Upper lobe of left lung (tissue), 6 donors: ENCODE measurements around the gene INTS14. TPM values are rescaled to one million over a fixed set of nuclear protein-coding genes. Genes with fewer than 3 reads are reported as not detected.

Source experiments
- ATAC-seq, 2 donors: fragments of 200-7000 bp; cut with Tn5 transposase; one replicate each; pipeline ENCODE4 v1.9.1; 2022; ENCODE audit warnings: mild to moderate bottlenecking in 2 of 2, moderate library complexity in 2 of 2; ENCODE audit not compliant: low FRiP score in 2 of 2
- DNase-seq, 2 donors: peaks; one replicate each; pipeline ENCODE4 v3.0.0-alpha.2; 2019 to 2020
- H3K27ac ChIP-seq, 4 donors: fragments of 200-600 bp; sonication (generic); one replicate each; pipeline ENCODE4 v1.5.1; 2016 to 2019
- H3K27me3 ChIP-seq, 4 donors: fragments of 200-600 bp; sonication (generic); one replicate each; pipeline ENCODE4 v1.5.1; 2017 to 2019
- H3K36me3 ChIP-seq, 4 donors: fragments of 200-600 bp; sonication (generic); one replicate each; pipeline ENCODE4 v1.5.1; 2016 to 2019
- H3K4me1 ChIP-seq, 4 donors: fragments of 200-600 bp; sonication (generic); one replicate each; pipeline ENCODE4 v1.5.1; 2018 to 2019
- H3K4me3 ChIP-seq, 4 donors: fragments of 200-600 bp; sonication (generic); one replicate each; pipeline ENCODE4 v1.5.1; 2017 to 2019; ENCODE audit warnings: mild to moderate bottlenecking in 2 of 4, moderate library complexity in 1 of 4
- H3K9me3 ChIP-seq, 4 donors: fragments of 200-600 bp; sonication (generic); one replicate each; pipeline ENCODE4 v1.5.1; 2018 to 2019
- EP300 ChIP-seq, 4 donors: sonication (generic); formaldehyde crosslinking; IDR thresholded peaks; one replicate each; pipeline ENCODE4 v1.5.1; 2017; ENCODE audit warnings: antibody characterized with exemption in 4 of 4, control low read depth in 2 of 4
- POLR2A ChIP-seq, 4 donors: fragments of 450-650 bp; IDR thresholded peaks; one replicate each; pipeline ENCODE4 v1.5.1; 2016 to 2017; ENCODE audit warnings: antibody characterized with exemption in 4 of 4, mild to moderate bottlenecking in 2 of 4
- POLR2AphosphoS5 ChIP-seq, 2 donors: sonication (generic); formaldehyde crosslinking; IDR thresholded peaks; one replicate each; pipeline ENCODE4 v1.5.1; 2017; ENCODE audit warnings: antibody characterized with exemption in 2 of 2
- WGBS, 2 donors: methylation state at CpG; one replicate each; pipeline ENCODE4 v1.1.5; 2017 to 2018; 5-methylcytosine and 5-hydroxymethylcytosine counted together
- total RNA-seq, 6 donors: library from RNA; depleted of rRNA in 4 of 6; stranded (reverse); fragments of >200 nt in 4 of 6; gene quantifications; one replicate each; pipeline versions ENCODE4 v1.1.0 to v1.2.1, GENCODE V29; 2016 to 2021
- TF ChIP-seq, protein P1 (sequence below), 6 experiments: fragments of 450-650 bp in 4 of 6; fragments of 200-600 bp in 2 of 6; sonication (generic) in 2 of 6; IDR thresholded peaks; one replicate each; pipeline ENCODE4 v1.5.1; 2016 to 2019; ENCODE audit warnings: antibody characterized with exemption in 6 of 6
- donor health status: DM: no; HTN: no; CAD: no; lungs with moderate emphysema.
- donor health status: DM: no; HTN: yes; CAD: no; lungs with severe emphysema.

INTS14 gene
- total RNA-seq, 6 donors from 2014 or later = 25.1 to 44.4 (median 30.0) TPM

DNA sequence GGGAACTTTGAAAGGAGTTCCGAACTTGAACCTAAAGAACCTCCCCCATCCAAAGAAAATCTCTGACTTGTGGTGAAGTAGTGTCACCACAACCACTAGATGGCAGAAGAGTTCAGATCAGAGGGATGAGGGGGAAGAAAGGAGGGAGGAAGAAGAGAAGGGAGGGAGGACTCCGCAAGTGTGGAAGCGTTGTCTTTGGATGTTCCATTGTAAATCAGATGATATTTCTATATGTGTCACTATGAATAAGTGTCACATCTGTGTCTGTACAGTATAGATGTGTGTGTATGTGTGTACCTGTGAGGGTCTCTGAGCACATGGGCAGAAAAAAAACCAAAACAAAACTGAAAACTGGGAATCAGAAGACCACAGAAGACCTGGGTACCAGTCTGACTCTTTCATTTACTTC is 27.8 kb upstream of the INTS14 start:
- Histone ChIP-seq H3K36me3 (no peaks in the 10 kb centered on the region), H3K9me3 (no peaks in the 10 kb centered on the region), H3K4me1 (peaks cover 8 to 19% (median 14%) of the 10 kb centered on the region in 4 donors), H3K27me3 (no peaks in the 10 kb centered on the region), H3K27ac (no peak overlapping the region), H3K4me3 (no peak overlapping the region)
- ATAC-seq = peak; percentile 82 to 85
- TF ChIP-seq EP300 (IDR thresholded peaks at IDR 0.05) (no peak), POLR2A (IDR thresholded peaks at IDR 0.05) (no peak), POLR2AphosphoS5 (IDR thresholded peaks at IDR 0.05) (no peak)
- TF ChIP-seq, protein P1, sequence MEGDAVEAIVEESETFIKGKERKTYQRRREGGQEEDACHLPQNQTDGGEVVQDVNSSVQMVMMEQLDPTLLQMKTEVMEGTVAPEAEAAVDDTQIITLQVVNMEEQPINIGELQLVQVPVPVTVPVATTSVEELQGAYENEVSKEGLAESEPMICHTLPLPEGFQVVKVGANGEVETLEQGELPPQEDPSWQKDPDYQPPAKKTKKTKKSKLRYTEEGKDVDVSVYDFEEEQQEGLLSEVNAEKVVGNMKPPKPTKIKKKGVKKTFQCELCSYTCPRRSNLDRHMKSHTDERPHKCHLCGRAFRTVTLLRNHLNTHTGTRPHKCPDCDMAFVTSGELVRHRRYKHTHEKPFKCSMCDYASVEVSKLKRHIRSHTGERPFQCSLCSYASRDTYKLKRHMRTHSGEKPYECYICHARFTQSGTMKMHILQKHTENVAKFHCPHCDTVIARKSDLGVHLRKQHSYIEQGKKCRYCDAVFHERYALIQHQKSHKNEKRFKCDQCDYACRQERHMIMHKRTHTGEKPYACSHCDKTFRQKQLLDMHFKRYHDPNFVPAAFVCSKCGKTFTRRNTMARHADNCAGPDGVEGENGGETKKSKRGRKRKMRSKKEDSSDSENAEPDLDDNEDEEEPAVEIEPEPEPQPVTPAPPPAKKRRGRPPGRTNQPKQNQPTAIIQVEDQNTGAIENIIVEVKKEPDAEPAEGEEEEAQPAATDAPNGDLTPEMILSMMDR (IDR thresholded peaks at IDR 0.05) = peak; percentile 41 to 77 (median 69)
- no peak for DNase-seq
- 0 to 2% methylated on average over 3 of the region's 3 CpGs for WGBS, 2 donors

DNA sequence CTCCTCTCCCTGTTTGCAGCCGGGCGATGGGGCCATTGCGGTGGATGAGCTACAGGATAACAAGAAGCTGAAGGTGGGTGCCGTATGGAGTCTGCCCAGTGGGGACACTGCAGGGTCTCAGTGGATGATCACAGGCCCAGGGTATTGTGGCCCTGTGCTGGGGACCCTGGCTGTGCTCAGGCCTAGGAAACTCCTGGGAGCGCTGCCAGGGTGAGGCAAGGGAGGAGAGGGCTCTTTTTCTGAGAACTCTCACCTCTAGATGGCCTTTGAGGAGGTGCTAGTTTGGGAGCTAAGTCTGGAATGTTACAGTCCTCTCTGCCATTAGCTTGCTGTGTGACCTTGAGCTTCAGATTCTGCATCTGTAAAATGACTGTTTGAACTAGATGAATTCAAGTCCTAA is 27.2 kb upstream of the INTS14 start:
- no peak overlapping the region for H3K4me3 ChIP-seq
- H3K27ac ChIP-seq = no peak overlapping the region
- WGBS, 2 donors = 86 to 92% methylated on average over 5 of the region's 5 CpGs
- no peak for DNase-seq
- no peak for ATAC-seq
- H3K36me3 ChIP-seq = no peaks in the 10 kb centered on the region
- H3K9me3 ChIP-seq = no peaks in the 10 kb centered on the region
- no peaks in the 10 kb centered on the region for H3K27me3 ChIP-seq
- TF ChIP-seq POLR2AphosphoS5 (IDR thresholded peaks at IDR 0.05) (no peak), POLR2A (IDR thresholded peaks at IDR 0.05) (no peak), EP300 (IDR thresholded peaks at IDR 0.05) (no peak)
- TF ChIP-seq, protein P1 (IDR thresholded peaks at IDR 0.05) = no peak
- peaks cover 8 to 19% (median 14%) of the 10 kb centered on the region in 4 donors for H3K4me1 ChIP-seq

DNA sequence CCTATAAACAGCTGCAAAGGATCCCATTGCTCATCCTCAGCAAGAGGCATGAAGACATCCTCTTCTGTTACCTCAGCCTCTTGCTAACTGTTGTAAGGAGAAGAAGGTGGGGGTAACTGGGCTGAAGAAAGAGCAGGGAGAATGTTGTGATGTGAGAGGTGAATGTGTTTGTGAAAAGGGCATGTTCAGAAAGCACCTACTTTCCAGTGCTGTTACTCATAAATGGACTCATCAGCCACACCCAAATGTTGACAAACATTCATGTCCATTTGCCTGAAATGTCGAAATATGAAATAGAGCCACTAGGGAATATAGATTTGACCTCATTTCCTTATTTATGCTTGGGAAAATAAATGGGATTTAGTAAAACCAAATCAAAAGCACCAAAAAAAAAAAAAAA is 23.4 kb upstream of the INTS14 start:
- Histone ChIP-seq H3K4me3 (no peak overlapping the region), H3K9me3 (no peaks in the 10 kb centered on the region), H3K36me3 (no peaks in the 10 kb centered on the region), H3K4me1 (peaks cover 8 to 10% (median 8%) of the 10 kb centered on the region in 4 donors), H3K27me3 (no peaks in the 10 kb centered on the region), H3K27ac (no peak overlapping the region)
- 82 to 85% methylated on average over 1 of the region's 1 CpG for WGBS, 2 donors
- TF ChIP-seq EP300 (IDR thresholded peaks at IDR 0.05) = no peak
- no peak for TF ChIP-seq POLR2AphosphoS5 (IDR thresholded peaks at IDR 0.05)
- TF ChIP-seq, protein P1 (IDR thresholded peaks at IDR 0.05) = no peak
- no peak for ATAC-seq
- no peak for DNase-seq

DNA sequence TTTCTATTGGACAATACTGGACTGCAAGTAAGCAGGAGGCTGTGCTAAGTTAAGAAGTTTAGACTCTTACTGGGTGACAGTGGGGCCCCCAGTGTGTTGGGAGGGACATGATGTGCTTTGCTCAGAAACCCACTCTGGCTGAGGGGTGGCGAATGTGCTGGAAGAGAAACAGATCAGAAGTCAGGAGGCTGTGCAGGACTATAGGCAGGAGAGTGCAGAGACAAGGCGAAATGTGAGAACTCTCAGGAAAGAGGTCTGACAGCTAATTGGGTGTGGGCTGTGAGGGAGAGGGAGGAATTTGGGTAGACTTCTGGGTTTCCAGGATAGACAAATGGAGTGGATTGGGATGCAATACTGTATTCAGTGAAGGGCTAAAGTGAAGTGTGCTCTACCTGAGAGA is 22.8 kb upstream of the INTS14 start:
- Histone ChIP-seq H3K36me3 (no peaks in the 10 kb centered on the region), H3K4me1 (peaks cover 5 to 7% (median 6%) of the 10 kb centered on the region in 4 donors), H3K27ac (no peak overlapping the region), H3K4me3 (no peak overlapping the region), H3K9me3 (no peaks in the 10 kb centered on the region), H3K27me3 (no peaks in the 10 kb centered on the region)
- ATAC-seq (no peak), DNase-seq (no peak)
- TF ChIP-seq EP300 (IDR thresholded peaks at IDR 0.05) (no peak), POLR2A (IDR thresholded peaks at IDR 0.05) (no peak), POLR2AphosphoS5 (IDR thresholded peaks at IDR 0.05) (no peak)
- TF ChIP-seq, protein P1 (IDR thresholded peaks at IDR 0.05) = no peak
- WGBS, 2 donors = 94 to 98% methylated on average over 2 of the region's 2 CpGs

DNA sequence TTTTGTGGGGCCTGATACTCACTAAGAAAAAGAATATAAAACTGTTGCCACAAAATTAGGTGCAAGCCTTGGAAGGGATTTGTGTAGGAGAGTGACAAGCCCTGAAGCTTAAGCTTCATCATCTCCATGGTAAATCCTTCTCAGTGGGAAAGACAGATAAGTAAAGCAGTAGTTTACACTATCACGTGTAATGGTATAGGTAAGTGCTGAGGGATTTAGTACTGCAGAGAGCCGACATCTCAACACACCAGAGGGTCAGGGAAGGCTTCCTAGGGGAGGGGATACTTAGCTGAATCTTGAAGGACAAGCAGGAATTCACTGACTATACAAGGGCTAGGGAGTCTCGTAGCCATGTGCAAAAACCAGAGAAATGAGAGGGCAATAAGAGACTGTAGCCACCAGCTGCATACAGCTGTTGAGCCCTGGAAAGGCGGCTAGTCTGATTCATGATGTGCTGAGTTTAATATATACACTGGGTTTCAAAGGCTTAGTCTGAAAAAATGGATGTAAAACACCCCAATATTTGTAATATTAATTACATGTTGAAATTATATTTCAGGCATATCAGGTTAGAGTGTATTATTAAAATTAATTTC is 21.9 kb upstream of the INTS14 start:
- TF ChIP-seq POLR2A (IDR thresholded peaks at IDR 0.05) (no peak), POLR2AphosphoS5 (IDR thresholded peaks at IDR 0.05) (peak in 1 of 2 donors; percentile 17)
- Histone ChIP-seq H3K9me3 (no peaks in the 10 kb centered on the region), H3K27ac (no peak overlapping the region), H3K4me3 (no peak overlapping the region), H3K36me3 (no peaks in the 10 kb centered on the region), H3K4me1 (no peaks in the 10 kb centered on the region), H3K27me3 (no peaks in the 10 kb centered on the region)
- WGBS, 2 donors = 63 to 77% methylated on average over 4 of the region's 4 CpGs
- ATAC-seq (no peak), DNase-seq (no peak)
